ENCODE measurements around the gene ZNF550. TPM values are rescaled to one million over a fixed set of nuclear protein-coding genes. Genes with fewer than 3 reads are reported as not detected.
A peak's percentile ranks its signal among the peaks of the same experiment; 100 is the strongest.
"Not testable (repeated sequence)": the region's sequence is repeated elsewhere in the genome, so short reads cannot be mapped to it uniquely, and the experiment has no call there.

Gene ZNF550
- total and polyA plus RNA-seq, 2 donors, result 7.2 to 15.3 TPM

DNA sequence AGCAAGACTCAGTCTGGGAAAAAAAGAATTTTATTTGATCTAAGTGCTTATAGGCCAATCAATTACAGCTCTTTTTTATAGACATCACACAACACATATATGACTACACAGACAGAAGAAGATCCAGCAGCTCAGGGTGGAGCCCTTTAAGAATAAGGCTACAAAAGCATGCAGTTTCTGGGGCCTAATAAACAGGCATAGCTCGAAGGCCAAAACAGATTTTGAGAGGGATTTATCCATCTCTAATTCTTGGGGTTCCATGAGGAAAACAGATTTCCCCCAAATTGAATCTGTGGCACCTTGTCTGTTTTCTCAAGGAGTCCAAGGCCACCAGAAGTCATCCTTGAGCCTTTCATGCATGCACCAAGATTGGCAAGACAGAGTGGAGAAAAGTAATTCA is 3.9 kb upstream of the ZNF550 start:
- WGBS, result 60% methylated on average over 1 of the region's 1 CpG
- H3K36me3 ChIP-seq (ENCODE audit: insufficient read depth), result no peaks in the 10 kb centered on the region
- H3K27ac ChIP-seq (ENCODE audit: low read depth), result no peak overlapping the region
- no peak overlapping the region for H3K4me3 ChIP-seq (ENCODE audit: low read depth, low read length)
- H3K4me1 ChIP-seq (ENCODE audit: insufficient read depth), result no peaks in the 10 kb centered on the region
- no peak for DNase-seq (ENCODE audit: extremely low spot score)

DNA sequence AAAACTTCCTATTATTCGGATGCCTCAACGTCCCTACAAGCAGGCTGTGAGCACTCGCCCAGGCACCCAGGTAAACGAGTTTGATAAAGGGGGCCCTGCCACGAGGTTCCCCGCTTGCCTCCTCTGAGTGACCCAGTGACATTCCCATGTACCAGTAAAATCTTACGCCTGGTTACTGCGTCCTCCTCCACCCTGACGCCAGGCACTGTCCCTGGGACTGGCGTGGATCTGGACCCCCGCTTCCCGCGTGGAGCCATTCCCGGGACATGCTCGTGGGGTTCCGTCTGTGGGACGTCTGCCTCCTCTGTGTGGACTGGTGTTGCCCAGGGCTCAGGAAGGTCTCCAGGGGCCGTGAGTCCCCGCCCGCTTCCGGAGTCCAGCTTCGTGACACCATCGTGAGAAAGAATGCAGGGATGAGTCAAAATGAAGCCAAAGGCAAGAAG is 407 bp upstream of the ZNF550 start:
- H3K27ac ChIP-seq (ENCODE audit: low read depth), result no peak overlapping the region
- H3K4me3 ChIP-seq (ENCODE audit: low read depth, low read length), result peak overlapping the region; percentile 87
- DNase-seq (ENCODE audit: extremely low spot score), result no peak
- H3K36me3 ChIP-seq (ENCODE audit: insufficient read depth), result no peaks in the 10 kb centered on the region
- 14% methylated on average over 23 of the region's 23 CpGs for WGBS
- no peaks in the 10 kb centered on the region for H3K4me1 ChIP-seq (ENCODE audit: insufficient read depth)

DNA sequence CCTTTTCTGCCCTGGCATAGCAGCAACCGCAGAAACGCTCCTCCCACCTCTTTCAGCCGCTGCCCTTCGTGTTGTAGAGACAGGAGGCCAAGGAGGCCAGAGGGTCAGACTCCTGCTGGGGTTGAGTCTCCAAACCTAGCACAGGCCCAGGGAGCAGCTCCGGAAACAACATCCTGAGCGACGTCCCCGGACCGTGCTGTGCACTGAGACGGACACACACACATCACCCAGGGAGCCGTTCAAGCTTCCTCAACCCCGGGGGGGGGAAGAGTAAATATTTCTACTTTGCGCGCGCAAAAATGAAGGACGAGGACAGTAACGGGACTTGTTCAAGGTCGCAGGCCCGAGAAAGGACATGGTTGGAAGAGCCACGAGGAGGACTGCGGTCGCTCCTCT is 657 bp downstream of the ZNF550 start:
- no peaks in the 10 kb centered on the region for H3K4me1 ChIP-seq (ENCODE audit: insufficient read depth)
- DNase-seq (ENCODE audit: extremely low spot score), result no peak
- no peaks in the 10 kb centered on the region for H3K36me3 ChIP-seq (ENCODE audit: insufficient read depth)
- under 1% methylated on average over 22 of the region's 22 CpGs for WGBS
- no peak overlapping the region for H3K27ac ChIP-seq (ENCODE audit: low read depth)
- peak overlapping the region; percentile 87 for H3K4me3 ChIP-seq (ENCODE audit: low read depth, low read length)

- Histone ChIP-seq H3K36me3 (ENCODE audit: insufficient read depth) (peaks cover under 1% of the 10 kb centered on the region), H3K4me3 (ENCODE audit: low read depth, low read length) (peak overlapping the region; percentile 87), H3K4me1 (ENCODE audit: insufficient read depth) (no peaks in the 10 kb centered on the region), H3K27ac (ENCODE audit: low read depth) (no peak overlapping the region)
- no peak for DNase-seq (ENCODE audit: extremely low spot score)
- WGBS, result 19% methylated on average over 6 of the region's 6 CpGs
These were observed 1.1 kb downstream of the ZNF550 start for GRCh38 chr19:57558525-57558924.

GRCh38 chr19:57557659-57558058 is 2.0 kb downstream of the ZNF550 start:
- no peak overlapping the region for H3K27ac ChIP-seq (ENCODE audit: low read depth)
- no peaks in the 10 kb centered on the region for H3K4me1 ChIP-seq (ENCODE audit: insufficient read depth)
- DNase-seq (ENCODE audit: extremely low spot score), result no peak
- 78% methylated on average over 5 of the region's 5 CpGs for WGBS
- H3K36me3 ChIP-seq (ENCODE audit: insufficient read depth), result peaks cover 7% of the 10 kb centered on the region
- no peak overlapping the region for H3K4me3 ChIP-seq (ENCODE audit: low read depth, low read length)

DNA sequence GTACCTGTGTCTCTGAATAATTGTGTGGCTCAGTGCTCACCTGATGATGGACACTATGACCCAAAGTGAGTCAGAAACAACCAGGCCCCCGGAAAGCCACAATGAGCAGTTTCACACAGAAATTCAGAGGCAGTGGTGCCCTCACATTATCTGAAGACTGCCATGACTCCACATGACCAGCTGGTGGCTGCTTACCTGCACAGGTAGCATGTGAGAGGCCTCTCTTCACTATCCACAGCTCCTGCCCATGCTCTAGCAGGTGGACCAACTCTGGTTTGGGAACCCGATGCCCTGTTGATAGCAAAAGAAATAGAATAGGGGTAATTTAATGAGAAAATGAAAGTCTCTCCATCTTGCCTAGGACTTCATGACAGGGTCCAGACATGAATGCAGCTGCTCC is 7.2 kb downstream of the ZNF550 start:
- H3K27ac ChIP-seq (ENCODE audit: low read depth), result no peak overlapping the region
- no peaks in the 10 kb centered on the region for H3K4me1 ChIP-seq (ENCODE audit: insufficient read depth)
- 94% methylated on average over 2 of the region's 2 CpGs for WGBS
- H3K4me3 ChIP-seq (ENCODE audit: low read depth, low read length), result no peak overlapping the region
- peaks cover 19% of the 10 kb centered on the region for H3K36me3 ChIP-seq (ENCODE audit: insufficient read depth)
- DNase-seq (ENCODE audit: extremely low spot score), result no peak

- WGBS, result 99% methylated on average over 1 of the region's 1 CpG
- peaks cover 14% of the 10 kb centered on the region for H3K36me3 ChIP-seq (ENCODE audit: insufficient read depth)
- DNase-seq (ENCODE audit: extremely low spot score), result no peak
- no peak overlapping the region for H3K27ac ChIP-seq (ENCODE audit: low read depth)
- H3K4me1 ChIP-seq (ENCODE audit: insufficient read depth), result no peaks in the 10 kb centered on the region
- no peak overlapping the region for H3K4me3 ChIP-seq (ENCODE audit: low read depth, low read length)
These were observed 13.2 kb downstream of the ZNF550 start for GRCh38 chr19:57546513-57546912.

DNA sequence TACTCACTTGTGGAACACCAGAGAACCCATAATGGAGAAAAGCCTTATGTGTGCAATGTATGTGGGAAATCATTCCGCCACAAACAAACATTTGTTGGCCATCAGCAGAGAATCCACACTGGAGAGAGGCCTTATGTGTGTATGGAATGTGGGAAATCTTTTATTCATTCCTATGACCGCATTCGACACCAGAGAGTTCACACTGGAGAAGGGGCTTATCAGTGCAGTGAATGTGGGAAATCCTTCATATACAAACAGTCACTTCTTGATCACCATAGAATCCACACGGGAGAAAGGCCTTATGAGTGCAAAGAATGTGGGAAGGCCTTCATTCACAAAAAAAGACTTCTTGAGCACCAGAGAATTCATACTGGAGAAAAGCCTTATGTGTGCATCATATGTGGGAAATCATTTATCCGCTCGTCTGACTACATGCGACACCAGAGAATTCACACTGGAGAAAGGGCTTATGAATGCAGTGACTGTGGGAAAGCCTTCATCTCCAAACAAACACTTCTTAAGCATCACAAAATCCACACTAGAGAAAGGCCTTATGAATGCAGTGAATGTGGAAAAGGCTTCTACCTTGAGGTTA is 21.6 kb downstream of the ZNF550 start:
- no peaks in the 10 kb centered on the region for H3K4me1 ChIP-seq (ENCODE audit: insufficient read depth)
- no peak for DNase-seq (ENCODE audit: extremely low spot score)
- WGBS, result 99% methylated on average over 7 of the region's 7 CpGs
- no peak overlapping the region for H3K27ac ChIP-seq (ENCODE audit: low read depth)
- peaks cover 19% of the 10 kb centered on the region for H3K36me3 ChIP-seq (ENCODE audit: insufficient read depth)
- H3K4me3 ChIP-seq (ENCODE audit: low read depth, low read length), result no peak overlapping the region

- Histone ChIP-seq H3K27ac (ENCODE audit: low read depth) (peak within 1 kb of the TSS; percentile 51), H3K4me1 (ENCODE audit: insufficient read depth) (no peaks in the 10 kb centered on the region), H3K36me3 (ENCODE audit: insufficient read depth) (peaks cover 2% of the 10 kb centered on the region), H3K4me3 (ENCODE audit: low read depth, low read length) (peak within 1 kb of the TSS; percentile 76)
- under 1% methylated on average over 64 of the region's 64 CpGs for WGBS
- DNase-seq (ENCODE audit: extremely low spot score), result peak; percentile 80
These were observed 32.4 kb downstream of the ZNF550 start, which contains the start of gene ZNF549 for GRCh38 chr19:57527136-57527881. Gene ZNF549, plus strand, starts transcription at chr19:57527356. Its CDS starts 218 bp downstream, at chr19:57527574.

DNA sequence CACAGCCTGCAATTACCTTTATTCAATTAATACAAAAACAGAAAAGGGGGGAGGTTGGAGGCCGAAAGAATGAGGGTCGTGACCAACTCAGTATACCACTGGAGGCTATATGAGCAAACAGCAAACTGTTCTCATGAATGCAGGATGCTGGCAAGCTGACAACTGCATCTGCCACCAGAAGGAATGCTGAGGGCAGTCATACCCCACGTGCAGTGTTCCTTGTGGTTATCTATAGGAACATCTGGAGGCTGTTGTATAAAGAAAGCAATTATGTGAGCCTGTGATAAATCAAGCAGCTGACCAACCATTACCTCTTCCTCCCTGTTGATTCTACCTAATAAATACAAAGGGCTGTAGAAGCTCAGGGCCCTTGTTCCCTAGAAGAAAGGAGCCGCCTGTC is 41.6 kb downstream of the ZNF550 start:
- not testable (repeated sequence) for H3K27ac ChIP-seq (ENCODE audit: low read depth); H3K36me3 ChIP-seq (ENCODE audit: insufficient read depth); H3K4me1 ChIP-seq (ENCODE audit: insufficient read depth); DNase-seq (ENCODE audit: extremely low spot score); H3K4me3 ChIP-seq (ENCODE audit: low read depth, low read length)
- WGBS, result 83% methylated on average over 4 of the region's 4 CpGs

DNA sequence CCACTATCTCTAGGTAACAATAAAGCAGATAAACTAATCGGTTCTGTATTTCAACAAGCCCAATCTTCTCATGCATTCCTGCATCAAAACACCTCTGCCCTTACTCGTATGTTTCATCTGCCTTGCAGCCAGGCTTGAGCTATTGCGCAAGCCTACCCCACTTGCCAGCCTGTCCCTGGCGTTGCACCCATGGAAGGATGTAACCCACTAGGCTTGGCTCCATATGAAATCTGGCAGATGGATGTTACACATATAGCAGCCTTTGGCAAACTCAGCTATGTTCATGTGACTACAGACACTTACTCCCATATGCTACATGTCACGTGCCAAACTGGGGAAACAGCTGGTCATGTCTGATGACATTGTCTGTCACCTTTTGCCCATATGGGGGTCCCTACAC is 44.4 kb downstream of the ZNF550 start:
- WGBS, result 96% methylated on average over 5 of the region's 5 CpGs
- peaks cover 2% of the 10 kb centered on the region for H3K36me3 ChIP-seq (ENCODE audit: insufficient read depth)
- H3K4me1 ChIP-seq (ENCODE audit: insufficient read depth), result no peaks in the 10 kb centered on the region
- H3K27ac ChIP-seq (ENCODE audit: low read depth), result no peak overlapping the region
- DNase-seq (ENCODE audit: extremely low spot score), result no peak
- H3K4me3 ChIP-seq (ENCODE audit: low read depth, low read length), result no peak overlapping the region

GRCh38 chr19:57512845-57513244 is 46.8 kb downstream of the ZNF550 start:
- Histone ChIP-seq H3K4me3 (ENCODE audit: low read depth, low read length) (no peak overlapping the region), H3K36me3 (ENCODE audit: insufficient read depth) (no peaks in the 10 kb centered on the region), H3K27ac (ENCODE audit: low read depth) (no peak overlapping the region), H3K4me1 (ENCODE audit: insufficient read depth) (no peaks in the 10 kb centered on the region)
- WGBS, result 97% methylated on average over 6 of the region's 6 CpGs
- no peak for DNase-seq (ENCODE audit: extremely low spot score)

DNA sequence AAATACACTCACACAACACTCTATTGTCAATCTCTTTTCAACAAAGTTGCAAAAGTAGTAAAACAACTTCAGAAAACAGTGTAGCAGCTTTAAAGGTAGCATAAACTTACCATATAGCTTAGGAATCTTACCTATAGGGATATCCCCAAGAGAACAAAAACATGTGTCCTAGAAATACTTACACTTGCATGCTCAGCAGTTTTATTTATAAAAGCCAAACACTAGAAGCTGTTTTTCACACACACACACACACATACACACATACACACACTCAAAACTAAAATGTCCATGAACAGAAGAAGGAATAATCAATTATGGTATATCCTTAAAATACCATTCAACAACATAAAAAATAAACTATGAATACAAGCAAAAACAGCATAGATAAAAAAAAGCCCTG is 48.2 kb downstream of the ZNF550 start:
- H3K27ac ChIP-seq (ENCODE audit: low read depth), result no peak overlapping the region

DNA sequence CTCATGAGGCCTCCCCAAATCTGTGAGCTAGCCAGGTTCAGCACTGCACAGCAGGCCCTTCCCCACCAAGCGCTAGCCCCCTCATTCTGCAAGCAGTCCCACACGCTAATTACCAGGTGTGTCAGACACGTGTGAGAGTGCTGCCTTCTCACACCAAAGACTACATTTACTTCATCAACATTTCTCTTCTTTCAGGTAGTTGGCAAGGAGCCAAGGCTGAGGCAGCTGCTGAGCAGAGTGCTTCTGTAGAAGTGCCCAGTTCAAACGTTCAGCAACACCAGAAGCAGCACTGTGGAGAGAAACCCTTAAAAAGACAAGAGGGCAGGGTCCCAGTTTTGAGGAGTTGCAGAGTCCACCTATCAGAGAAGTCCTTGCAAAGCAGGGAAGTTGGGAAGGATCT is 53.5 kb downstream of the ZNF550 start:
- Histone ChIP-seq H3K27ac (ENCODE audit: low read depth) (no peak overlapping the region), H3K4me1 (ENCODE audit: insufficient read depth) (peaks cover 1% of the 10 kb centered on the region), H3K36me3 (ENCODE audit: insufficient read depth) (peaks cover 11% of the 10 kb centered on the region), H3K4me3 (ENCODE audit: low read depth, low read length) (no peak overlapping the region)
- WGBS, result 86% methylated on average over 4 of the region's 4 CpGs
- DNase-seq (ENCODE audit: extremely low spot score), result no peak

More for the DNA sequence above, 48.2 kb downstream of the ZNF550 start:
- H3K4me3 ChIP-seq (ENCODE audit: low read depth, low read length), result no peak overlapping the region
- H3K4me1 ChIP-seq (ENCODE audit: insufficient read depth), result no peaks in the 10 kb centered on the region
- H3K36me3 ChIP-seq (ENCODE audit: insufficient read depth), result peaks cover 6% of the 10 kb centered on the region
- DNase-seq (ENCODE audit: extremely low spot score), result no peak
